ENCODE data around the gene PYGO2. TPM values are rescaled to one million over a fixed set of nuclear protein-coding genes. Genes with fewer than 3 reads are reported as not detected.

The PYGO2 gene
- total RNA-seq, 3 donors from 2014 or later (not counting 1 experiment from before 2014, with no cell fraction given), result 21.6 to 32.1 (median 27.5) TPM

- Mint-ChIP-seq H3K9me3 (no peaks in the 10 kb centered on the region), H3K27me3 (ENCODE audit: low read depth in 2 of 2) (no peaks in the 10 kb centered on the region), H3K27ac (peak overlapping the region in 1 of 2 donors; percentile 60), H3K4me3 (peak overlapping the region; percentile 59), H3K4me1 (peaks cover 26 to 88% of the 10 kb centered on the region in 2 donors), H3K36me3 (no peaks in the 10 kb centered on the region)
- Histone ChIP-seq H3K4me1 (ENCODE audit: control insufficient read depth, insufficient read depth, low read length) (peaks cover 97% of the 10 kb centered on the region), H3K4me3 (ENCODE audit: low read length) (peak overlapping the region; percentile 2), H3K27me3 (ENCODE audit: control insufficient read depth, insufficient read depth, low read length) (no peaks in the 10 kb centered on the region), H3K27ac (ENCODE audit: low read length) (peak overlapping the region; percentile 26), H3K36me3 (ENCODE audit: control insufficient read depth, insufficient read depth, low read length) (peaks cover 4% of the 10 kb centered on the region), H3K9me3 (ENCODE audit: control insufficient read depth, insufficient read depth, low read length) (no peaks in the 10 kb centered on the region)
- ATAC-seq (no peak), DNase-seq (no peak)
- intact Hi-C loops (cut with micrococcal nuclease), result no loop called here
- WGBS (ENCODE audit: insufficient coverage), result 96% methylated on average over 5 of the region's 5 CpGs
- TF ChIP-seq, protein P1, sequence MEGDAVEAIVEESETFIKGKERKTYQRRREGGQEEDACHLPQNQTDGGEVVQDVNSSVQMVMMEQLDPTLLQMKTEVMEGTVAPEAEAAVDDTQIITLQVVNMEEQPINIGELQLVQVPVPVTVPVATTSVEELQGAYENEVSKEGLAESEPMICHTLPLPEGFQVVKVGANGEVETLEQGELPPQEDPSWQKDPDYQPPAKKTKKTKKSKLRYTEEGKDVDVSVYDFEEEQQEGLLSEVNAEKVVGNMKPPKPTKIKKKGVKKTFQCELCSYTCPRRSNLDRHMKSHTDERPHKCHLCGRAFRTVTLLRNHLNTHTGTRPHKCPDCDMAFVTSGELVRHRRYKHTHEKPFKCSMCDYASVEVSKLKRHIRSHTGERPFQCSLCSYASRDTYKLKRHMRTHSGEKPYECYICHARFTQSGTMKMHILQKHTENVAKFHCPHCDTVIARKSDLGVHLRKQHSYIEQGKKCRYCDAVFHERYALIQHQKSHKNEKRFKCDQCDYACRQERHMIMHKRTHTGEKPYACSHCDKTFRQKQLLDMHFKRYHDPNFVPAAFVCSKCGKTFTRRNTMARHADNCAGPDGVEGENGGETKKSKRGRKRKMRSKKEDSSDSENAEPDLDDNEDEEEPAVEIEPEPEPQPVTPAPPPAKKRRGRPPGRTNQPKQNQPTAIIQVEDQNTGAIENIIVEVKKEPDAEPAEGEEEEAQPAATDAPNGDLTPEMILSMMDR (IDR thresholded peaks at IDR 0.05), result no peak
Observed at GRCh38 chr1:155009742-155010141, 48.2 kb upstream of the PYGO2 start.

- Mint-ChIP-seq H3K27ac (peak overlapping the region in 1 of 2 donors; percentile 60), H3K27me3 (ENCODE audit: low read depth in 2 of 2) (no peaks in the 10 kb centered on the region), H3K36me3 (no peaks in the 10 kb centered on the region), H3K9me3 (no peaks in the 10 kb centered on the region), H3K4me1 (peaks cover 28 to 93% of the 10 kb centered on the region in 2 donors), H3K4me3 (peak overlapping the region; percentile 61)
- Histone ChIP-seq H3K36me3 (ENCODE audit: control insufficient read depth, insufficient read depth, low read length) (peaks cover 2% of the 10 kb centered on the region), H3K4me1 (ENCODE audit: control insufficient read depth, insufficient read depth, low read length) (peaks cover 97% of the 10 kb centered on the region), H3K27me3 (ENCODE audit: control insufficient read depth, insufficient read depth, low read length) (no peaks in the 10 kb centered on the region), H3K4me3 (ENCODE audit: low read length) (peak overlapping the region; percentile 12), H3K9me3 (ENCODE audit: control insufficient read depth, insufficient read depth, low read length) (no peaks in the 10 kb centered on the region), H3K27ac (ENCODE audit: low read length) (peak overlapping the region; percentile 20)
- DNase-seq (peak in 1 of 2 donors; percentile 51), ATAC-seq (no peak)
- intact Hi-C loops (cut with micrococcal nuclease), result no loop called here
- WGBS (ENCODE audit: insufficient coverage), result 96% methylated on average over 10 of the region's 12 CpGs
- TF ChIP-seq, protein P1 (IDR thresholded peaks at IDR 0.05), result no peak
Observed at GRCh38 chr1:155009221-155009711, 47.7 kb upstream of the PYGO2 start.

DNA sequence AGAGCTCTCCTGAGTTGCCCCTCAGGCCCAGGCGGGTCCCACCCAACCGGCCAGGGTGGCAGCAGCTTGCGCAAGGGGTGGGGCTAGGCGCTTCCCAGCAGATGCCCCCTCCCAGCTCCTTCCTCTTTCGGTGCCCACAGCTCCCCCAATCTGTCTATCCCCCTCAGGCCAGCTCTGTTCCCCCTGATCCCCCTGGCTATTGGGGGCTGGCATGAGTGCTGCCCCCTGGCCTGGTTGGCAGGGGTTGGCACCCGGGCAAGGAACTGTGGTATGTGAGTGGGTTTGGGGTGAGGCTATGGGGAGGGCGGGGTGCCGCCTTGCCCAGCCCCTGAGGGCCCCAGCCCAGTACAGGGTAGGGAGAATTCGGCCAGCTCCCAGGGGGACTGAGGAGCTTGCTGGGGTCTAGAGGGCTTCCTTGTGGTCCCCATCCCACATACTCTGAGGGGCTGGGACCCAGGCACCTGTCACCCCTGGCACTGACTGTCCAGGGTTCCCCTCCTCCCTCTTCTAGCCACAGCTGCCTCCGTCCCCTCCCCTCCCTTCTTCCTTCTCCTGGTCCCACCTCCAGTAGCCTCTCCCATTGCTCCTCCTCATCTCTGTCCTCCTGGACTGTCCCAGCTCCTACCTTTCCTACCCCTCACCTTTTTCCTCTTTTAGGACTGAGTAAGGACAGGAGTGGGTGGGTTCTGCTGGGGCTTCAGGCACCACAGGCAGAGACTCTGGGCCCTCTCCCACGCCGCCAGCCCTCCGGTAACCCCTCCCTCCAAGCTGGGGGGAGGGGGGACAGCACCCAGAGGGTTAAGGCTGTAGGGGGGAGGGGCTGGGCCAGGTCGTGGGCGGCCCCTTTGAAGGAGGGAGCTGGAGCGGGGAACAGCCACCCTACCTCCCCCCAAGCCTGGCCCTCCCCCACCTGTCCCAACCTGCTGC lies 46.7 kb upstream of the PYGO2 start:
- Histone ChIP-seq H3K9me3 (ENCODE audit: control insufficient read depth, insufficient read depth, low read length) (no peaks in the 10 kb centered on the region), H3K4me1 (ENCODE audit: control insufficient read depth, insufficient read depth, low read length) (peaks cover 97% of the 10 kb centered on the region), H3K27ac (ENCODE audit: low read length) (peak overlapping the region; percentile 11), H3K27me3 (ENCODE audit: control insufficient read depth, insufficient read depth, low read length) (no peaks in the 10 kb centered on the region), H3K36me3 (ENCODE audit: control insufficient read depth, insufficient read depth, low read length) (no peaks in the 10 kb centered on the region), H3K4me3 (ENCODE audit: low read length) (peak overlapping the region; percentile 12)
- ATAC-seq (no peak), DNase-seq (peak in 1 of 2 donors; percentile 31)
- TF ChIP-seq, protein P1 (IDR thresholded peaks at IDR 0.05), result no peak
- H3K9me3 Mint-ChIP-seq, result no peaks in the 10 kb centered on the region
- H3K27me3 Mint-ChIP-seq (ENCODE audit: low read depth in 2 of 2), result no peaks in the 10 kb centered on the region
- H3K4me3 Mint-ChIP-seq, result no peak overlapping the region
- 63% methylated on average over 11 of the region's 16 CpGs for WGBS (ENCODE audit: insufficient coverage)
- H3K4me1 Mint-ChIP-seq, result peaks cover 31 to 95% of the 10 kb centered on the region in 2 donors
- intact Hi-C loops (cut with micrococcal nuclease), result no loop called here
- peak overlapping the region in 1 of 2 donors; percentile 60 for H3K27ac Mint-ChIP-seq
- no peaks in the 10 kb centered on the region for H3K36me3 Mint-ChIP-seq

Data from natural killer cell (primary cell).